ENCODE measurements around the gene SELENOT. TPM values are rescaled to one million over a fixed set of nuclear protein-coding genes. Genes with fewer than 3 reads are reported as not detected.

SELENOT gene
- 131 TPM in 2 replicates for total RNA-seq

GRCh38 chr3:150603153-150603979 lies at the start of gene SELENOT:
SELENOT (plus strand) TSS chr3:150603321; CDS start chr3:150603363, 42 bp downstream.
- intact Hi-C loops (cut with micrococcal nuclease) = loop anchor here (1.0 to 5.0 kb wide), 10 partner anchors 9 to 674 kb away; partner anchors contain the start of genes EIF2A, ERICH6, GPR171 and P2RY14

- intact Hi-C loops (cut with micrococcal nuclease) = no loop called here
These were observed 47.2 kb upstream of the SELENOT start for GRCh38 chr3:150555859-150556436.

GRCh38 chr3:150556792-150557191 lies 46.3 kb upstream of the SELENOT start:
- intact Hi-C loops (cut with micrococcal nuclease) = no loop called here

GRCh38 chr3:150557725-150558124 lies 45.4 kb upstream of the SELENOT start:
- intact Hi-C loops (cut with micrococcal nuclease) = no loop called here

GRCh38 chr3:150564243-150564642 lies 38.9 kb upstream of the SELENOT start:
- intact Hi-C loops (cut with micrococcal nuclease) = no loop called here

GRCh38 chr3:150567328-150567727 lies 35.8 kb upstream of the SELENOT start:
- intact Hi-C loops (cut with micrococcal nuclease) = no loop called here

- intact Hi-C loops (cut with micrococcal nuclease) = no loop called here
These were observed 25.3 kb upstream of the SELENOT start for GRCh38 chr3:150577855-150578254.

- intact Hi-C loops (cut with micrococcal nuclease) = no loop called here
These were observed 21.9 kb upstream of the SELENOT start for GRCh38 chr3:150581174-150581573.

- intact Hi-C loops (cut with micrococcal nuclease) = loop anchor here (1.0 to 2.0 kb wide), 4 partner anchors 8 to 121 kb away; partner anchors contain the start of genes EIF2A, ERICH6, SELENOT and SERP1
These were observed 20.5 kb upstream of the SELENOT start for GRCh38 chr3:150582620-150583019.

GRCh38 chr3:150583028-150583427 lies 20.1 kb upstream of the SELENOT start:
- intact Hi-C loops (cut with micrococcal nuclease) = loop anchor here (1.0 to 2.0 kb wide), 3 partner anchors 20 to 120 kb away; partner anchors contain the start of genes EIF2A, ERICH6, SELENOT and SERP1

- intact Hi-C loops (cut with micrococcal nuclease) = no loop called here
These were observed 14.9 kb upstream of the SELENOT start for GRCh38 chr3:150588027-150588830.

- intact Hi-C loops (cut with micrococcal nuclease) = no loop called here
These were observed 13.4 kb upstream of the SELENOT start for GRCh38 chr3:150589759-150590158.

- intact Hi-C loops (cut with micrococcal nuclease) = no loop called here
These were observed 9.0 kb upstream of the SELENOT start for GRCh38 chr3:150594150-150594549.

GRCh38 chr3:150597646-150598045 lies 5.5 kb upstream of the SELENOT start:
- intact Hi-C loops (cut with micrococcal nuclease) = no loop called here

GRCh38 chr3:150599611-150600297 lies 3.4 kb upstream of the SELENOT start:
- intact Hi-C loops (cut with micrococcal nuclease) = loop anchor here (5.0 kb wide), 2 partner anchors 268 to 678 kb away; partner anchors contain the start of gene P2RY14

- intact Hi-C loops (cut with micrococcal nuclease) = loop anchor here (5.0 kb wide), 2 partner anchors 266 to 676 kb away; partner anchors contain the start of gene P2RY14
These were observed 2.2 kb upstream of the SELENOT start for GRCh38 chr3:150600647-150601530.

- intact Hi-C loops (cut with micrococcal nuclease) = loop anchor here (1.0 to 5.0 kb wide), 10 partner anchors 10 to 675 kb away; partner anchors contain the start of genes EIF2A, ERICH6, GPR171 and P2RY14
These were observed 532 bp upstream of the SELENOT start for GRCh38 chr3:150602426-150603152.

GRCh38 chr3:150603980-150604319 lies 829 bp downstream of the SELENOT start:
- intact Hi-C loops (cut with micrococcal nuclease) = loop anchor here (1.0 to 5.0 kb wide), 10 partner anchors 8 to 673 kb away; partner anchors contain the start of genes EIF2A, ERICH6, GPR171 and P2RY14

Data from T-helper 1 cell treated with Interleukin-12 subunit alpha and Interleukin-12 subunit beta and Interleukin-4 antibody, amounts not matched to agents 30 ng/mL and 1 ng/mL, for 36 hours (primary cell).